PFSK-1 (cell line): ENCODE measurements around the gene EGR4.
A peak's percentile ranks its signal among the peaks of the same experiment; 100 is the strongest.

Experiments used
- FOXP2 ChIP-seq: optimal IDR thresholded peaks from 2 replicates; pipeline ENCODE3; 2011; ENCODE audit warnings: borderline replicate concordance, control low read depth, inconsistent platforms; ENCODE audit not compliant: insufficient read depth; ENCODE audit errors: extremely low read length, extremely low read depth
- POLR2AphosphoS5 ChIP-seq: IDR thresholded peaks from 2 replicates; pipeline ENCODE4 v1.6.1; 2012; ENCODE audit warnings: low read depth, mild to moderate bottlenecking, control low read depth, low read length, moderate library complexity
- REST ChIP-seq, 2 experiments: IDR thresholded peaks; 2 replicates each; pipeline versions ENCODE4 v1.6.1 to v1.8.0; 2011 to 2012; ENCODE audit warnings: low read depth in 2 of 2, low read length in 2 of 2, control low read depth in 1 of 2, inconsistent platforms in 1 of 2, mild to moderate bottlenecking in 1 of 2, moderate library complexity in 1 of 2; ENCODE audit not compliant: insufficient read depth in 1 of 2
- SIN3A ChIP-seq: IDR thresholded peaks from 2 replicates; pipeline ENCODE4 v1.6.1; 2012; ENCODE audit warnings: mild to moderate bottlenecking, low read length, moderate library complexity, borderline replicate concordance; ENCODE audit not compliant: insufficient read depth
- TAF1 ChIP-seq: IDR thresholded peaks from 2 replicates; pipeline ENCODE4 v1.6.1; 2012; ENCODE audit warnings: low read length, control low read depth, borderline replicate concordance; ENCODE audit not compliant: insufficient read depth

The EGR4 gene

GRCh38 chr2:73294239-73294638 lies 891 bp upstream of the EGR4 start:
- no peak for TF ChIP-seq POLR2AphosphoS5

GRCh38 chr2:73292906-73293533 lies 328 bp downstream of the EGR4 start:
- no peak for TF ChIP-seq SIN3A
- TF ChIP-seq TAF1: no peak
- TF ChIP-seq REST (IDR thresholded peaks at IDR 0.05; ENCODE audit: insufficient read depth in 1 of 2, low read depth in 2 of 2, low read length in 2 of 2): no peak
- TF ChIP-seq FOXP2: no peak
- TF ChIP-seq POLR2AphosphoS5: no peak

- TF ChIP-seq TAF1 (no peak), POLR2AphosphoS5 (no peak), SIN3A (no peak)
These were observed 937 bp downstream of the EGR4 start for GRCh38 chr2:73292316-73292905.

- no peak for TF ChIP-seq REST (IDR thresholded peaks at IDR 0.05; ENCODE audit: insufficient read depth in 1 of 2, low read depth in 2 of 2, low read length in 2 of 2)
- no peak for TF ChIP-seq TAF1
- TF ChIP-seq SIN3A: no peak
- TF ChIP-seq POLR2AphosphoS5: no peak
- no peak for TF ChIP-seq FOXP2
These were observed 1.7 kb downstream of the EGR4 start for GRCh38 chr2:73291461-73292315.

GRCh38 chr2:73291093-73291460 lies 2.3 kb downstream of the EGR4 start:
- TF ChIP-seq FOXP2: no peak
- TF ChIP-seq REST (IDR thresholded peaks at IDR 0.05; ENCODE audit: insufficient read depth in 1 of 2, low read depth in 2 of 2, low read length in 2 of 2): peak; percentile 95 to 98
- TF ChIP-seq TAF1: no peak
- no peak for TF ChIP-seq POLR2AphosphoS5
- peak; percentile 67; the same call in 1 of the 2 replicates for TF ChIP-seq SIN3A

GRCh38 chr2:73290049-73290839 lies 3.1 kb downstream of the EGR4 start:
- TF ChIP-seq TAF1 (no peak), POLR2AphosphoS5 (no peak), FOXP2 (no peak), REST (IDR thresholded peaks at IDR 0.05; ENCODE audit: insufficient read depth in 1 of 2, low read depth in 2 of 2, low read length in 2 of 2) (peak; percentile 65 to 81; a peak in 3 of 4 replicates), SIN3A (no peak)
